Measurements from ENCODE around the gene MAPK8IP1. TPM values are rescaled to one million over a fixed set of nuclear protein-coding genes. Genes with fewer than 3 reads are reported as not detected.

Gene MAPK8IP1
- total and polyA plus RNA-seq, 7 donors, result 1.2 to 15.5 (median 4.9) TPM

DNA sequence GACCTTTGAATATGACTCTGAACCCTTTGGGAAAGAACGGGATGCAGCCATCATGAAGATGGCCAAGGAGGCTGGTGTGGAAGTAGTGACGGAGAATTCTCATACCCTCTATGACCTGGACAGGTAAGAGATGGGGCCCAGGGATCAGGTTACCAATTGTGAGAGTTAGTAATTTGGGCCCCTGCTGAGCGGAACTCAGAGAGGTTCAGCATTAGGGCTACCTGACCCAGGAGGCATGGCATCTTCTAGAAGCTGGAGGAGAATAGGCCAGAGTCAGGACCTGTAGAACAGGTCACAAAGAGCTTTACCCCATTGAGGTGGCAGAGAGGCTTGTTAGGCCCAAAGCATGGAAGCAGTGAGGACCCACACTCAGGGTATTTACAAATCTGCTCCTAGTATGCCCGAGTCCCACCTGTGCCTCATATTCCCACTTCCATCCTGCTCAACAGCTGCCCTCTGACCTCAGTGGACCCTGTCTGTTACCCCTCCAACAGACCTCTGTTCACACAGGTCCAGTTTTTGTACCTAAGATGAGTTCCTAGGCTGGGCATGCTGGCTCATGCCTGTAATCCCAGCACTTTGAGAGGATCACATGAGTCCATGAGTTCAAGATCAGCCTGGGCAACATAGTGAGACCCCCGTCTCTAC, 26.6 kb upstream of the MAPK8IP1 start:
- H3K4me3 ChIP-seq, result no peak overlapping the region
- H3K27ac ChIP-seq, result peak overlapping the region; percentile 81 to 99 (median 88)
- DNase-seq, result no peak
- peaks cover 0 to 77% (median 75%) of the 10 kb centered on the region in 4 donors for H3K4me1 ChIP-seq
- WGBS, 2 donors, result 77 to 79% methylated on average over 5 of the region's 5 CpGs
- H3K9me3 ChIP-seq, result no peaks in the 10 kb centered on the region
- peaks cover 24 to 40% (median 28%) of the 10 kb centered on the region in 4 donors for H3K36me3 ChIP-seq
- intact Hi-C loops (cut with DNase I), result loop anchor here (2.0 kb wide), 1 partner anchor 14 kb away; no protein-coding TSS in a partner anchor
- TF ChIP-seq POLR2AphosphoS5 (IDR thresholded peaks at IDR 0.05) (no peak), EP300 (IDR thresholded peaks at IDR 0.05) (no peak)
- no peaks in the 10 kb centered on the region for H3K27me3 ChIP-seq

DNA sequence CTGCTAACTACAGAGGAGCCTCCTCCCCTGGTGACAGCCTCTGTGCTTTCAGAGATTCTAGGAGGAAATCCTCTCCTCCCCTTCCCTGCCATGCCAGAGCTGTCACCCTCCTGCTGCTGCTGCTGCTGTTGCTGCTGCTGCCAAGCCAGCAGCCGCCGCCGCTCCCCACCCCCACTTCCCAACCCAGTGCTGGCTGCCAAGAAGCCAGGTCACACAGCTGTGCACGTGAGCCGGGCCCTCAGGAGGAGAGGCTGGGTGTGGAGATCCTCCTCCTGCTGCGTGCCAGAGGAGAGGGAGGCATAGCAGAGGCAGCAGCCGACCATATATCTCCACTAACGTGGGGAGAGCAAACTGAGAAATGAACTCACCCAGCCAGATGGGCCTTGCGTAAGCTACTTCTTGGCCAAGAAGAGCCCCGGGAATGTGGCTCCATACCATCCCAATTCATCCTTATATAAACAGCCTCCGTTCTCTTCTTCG, 25.8 kb upstream of the MAPK8IP1 start:
- H3K9me3 ChIP-seq, result no peaks in the 10 kb centered on the region
- no peaks in the 10 kb centered on the region for H3K27me3 ChIP-seq
- DNase-seq, result peak; percentile 99
- TF ChIP-seq POLR2AphosphoS5 (IDR thresholded peaks at IDR 0.05) (peak; percentile 88 to 98 (median 90)), EP300 (IDR thresholded peaks at IDR 0.05) (peak; percentile 67 to 96 (median 88)), CTCF (IDR thresholded peaks at IDR 0.05) (no peak)
- H3K27ac ChIP-seq, result peak overlapping the region; percentile 81 to 99 (median 88)
- peaks cover 0 to 69% (median 67%) of the 10 kb centered on the region in 4 donors for H3K4me1 ChIP-seq
- WGBS, 2 donors, result 23 to 57% methylated on average over 12 of the region's 12 CpGs
- H3K4me3 ChIP-seq, result no peak overlapping the region
- intact Hi-C loops (cut with DNase I), result loop anchor here (2.0 to 5.0 kb wide), 3 partner anchors 15 to 43 kb away; no protein-coding TSS in a partner anchor
- peaks cover 32 to 48% (median 34%) of the 10 kb centered on the region in 4 donors for H3K36me3 ChIP-seq

DNA sequence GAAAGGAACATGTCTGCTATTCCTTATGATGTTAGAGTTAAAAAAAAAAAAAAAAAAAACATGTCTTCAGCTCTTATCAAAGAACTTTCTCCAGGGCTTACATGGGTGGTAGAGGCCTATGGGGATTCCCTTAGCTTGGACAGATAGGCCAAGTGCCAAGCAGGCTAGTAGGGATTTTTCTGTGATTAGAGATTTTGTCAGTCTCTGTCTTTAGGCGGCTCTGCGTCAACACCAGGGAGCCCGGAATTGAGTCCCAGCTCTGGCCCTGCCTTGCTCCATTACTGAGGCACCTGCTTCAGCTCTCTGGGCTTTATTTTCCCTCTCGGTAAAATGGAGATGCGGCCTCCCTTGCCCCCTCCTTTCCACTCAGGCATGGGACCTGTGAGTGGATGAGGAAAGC, 25.1 kb upstream of the MAPK8IP1 start:
- no peaks in the 10 kb centered on the region for H3K9me3 ChIP-seq
- H3K27ac ChIP-seq, result peak overlapping the region; percentile 81 to 99 (median 88)
- TF ChIP-seq POLR2A (IDR thresholded peaks at IDR 0.05) (no peak), CTCF (IDR thresholded peaks at IDR 0.05) (no peak), POLR2AphosphoS5 (IDR thresholded peaks at IDR 0.05) (no peak), EP300 (IDR thresholded peaks at IDR 0.05) (no peak)
- H3K36me3 ChIP-seq, result peaks cover 32 to 54% (median 36%) of the 10 kb centered on the region in 4 donors
- DNase-seq, result no peak
- 94 to 95% methylated on average over 5 of the region's 5 CpGs for WGBS, 2 donors
- H3K4me1 ChIP-seq, result peaks cover 0 to 62% (median 60%) of the 10 kb centered on the region in 4 donors
- no peak overlapping the region for H3K4me3 ChIP-seq
- H3K27me3 ChIP-seq, result no peaks in the 10 kb centered on the region
- intact Hi-C loops (cut with DNase I), result loop anchor here (2.0 to 5.0 kb wide), 2 partner anchors 20 to 42 kb away; no protein-coding TSS in a partner anchor

GRCh38 chr11:45860764-45861510, 24.5 kb upstream of the MAPK8IP1 start:
- peaks cover 0 to 57% (median 55%) of the 10 kb centered on the region in 4 donors for H3K4me1 ChIP-seq
- DNase-seq, result no peak
- no peaks in the 10 kb centered on the region for H3K27me3 ChIP-seq
- TF ChIP-seq EP300 (IDR thresholded peaks at IDR 0.05) (no peak), POLR2A (IDR thresholded peaks at IDR 0.05) (no peak), CTCF (IDR thresholded peaks at IDR 0.05) (no peak), POLR2AphosphoS5 (IDR thresholded peaks at IDR 0.05) (no peak)
- peak overlapping the region; percentile 81 to 99 (median 88) for H3K27ac ChIP-seq
- no peak overlapping the region for H3K4me3 ChIP-seq
- H3K36me3 ChIP-seq, result peaks cover 32 to 60% (median 39%) of the 10 kb centered on the region in 4 donors
- 86 to 94% methylated on average over 10 of the region's 10 CpGs for WGBS, 2 donors
- H3K9me3 ChIP-seq, result no peaks in the 10 kb centered on the region
- intact Hi-C loops (cut with DNase I), result loop anchor here (2.0 to 5.0 kb wide), 2 partner anchors 20 to 41 kb away; no protein-coding TSS in a partner anchor

DNA sequence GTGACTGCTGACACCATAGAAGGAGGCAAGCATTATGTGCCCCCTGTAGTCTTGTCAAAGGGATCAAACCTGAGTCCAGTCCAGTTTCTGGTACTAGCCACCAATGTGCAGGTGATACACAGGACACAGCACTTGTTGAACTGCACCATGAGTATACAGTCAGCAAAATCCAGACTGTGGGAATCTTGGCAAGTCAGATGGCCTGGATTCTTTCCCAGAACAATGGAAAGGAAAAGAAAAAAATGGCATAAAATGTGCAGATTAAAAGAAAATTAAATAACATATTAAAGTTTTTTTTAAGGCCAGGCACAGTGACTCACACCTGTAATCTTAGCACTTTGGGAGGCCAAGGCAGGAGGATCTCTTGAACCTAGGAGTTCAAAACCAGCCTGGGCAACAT, 21.4 kb upstream of the MAPK8IP1 start:
- TF ChIP-seq POLR2AphosphoS5 (IDR thresholded peaks at IDR 0.05) (no peak), EP300 (IDR thresholded peaks at IDR 0.05) (no peak), POLR2A (IDR thresholded peaks at IDR 0.05) (no peak), CTCF (IDR thresholded peaks at IDR 0.05) (no peak)
- Histone ChIP-seq H3K4me3 (no peak overlapping the region), H3K36me3 (peaks cover 43 to 87% (median 65%) of the 10 kb centered on the region in 4 donors), H3K27me3 (no peaks in the 10 kb centered on the region), H3K27ac (no peak overlapping the region), H3K4me1 (peaks cover 0 to 26% (median 23%) of the 10 kb centered on the region in 4 donors), H3K9me3 (no peaks in the 10 kb centered on the region)
- intact Hi-C loops (cut with DNase I), result loop anchor here (5.0 kb wide), 1 partner anchor 38 kb away; no protein-coding TSS in a partner anchor
- no peak for DNase-seq

Data from sigmoid colon (tissue), 7 donors.